HG03521 (cell line): Measurements from ENCODE around the gene KDR.

Experiments
- ATAC-seq: cut with Tn5 transposase; IDR thresholded peaks from one replicate; pipeline ENCODE4 v1.9.1; 2021; ENCODE audit warnings: mild to moderate bottlenecking, moderate library complexity; ENCODE audit not compliant: unreplicated experiment

The KDR gene

DNA sequence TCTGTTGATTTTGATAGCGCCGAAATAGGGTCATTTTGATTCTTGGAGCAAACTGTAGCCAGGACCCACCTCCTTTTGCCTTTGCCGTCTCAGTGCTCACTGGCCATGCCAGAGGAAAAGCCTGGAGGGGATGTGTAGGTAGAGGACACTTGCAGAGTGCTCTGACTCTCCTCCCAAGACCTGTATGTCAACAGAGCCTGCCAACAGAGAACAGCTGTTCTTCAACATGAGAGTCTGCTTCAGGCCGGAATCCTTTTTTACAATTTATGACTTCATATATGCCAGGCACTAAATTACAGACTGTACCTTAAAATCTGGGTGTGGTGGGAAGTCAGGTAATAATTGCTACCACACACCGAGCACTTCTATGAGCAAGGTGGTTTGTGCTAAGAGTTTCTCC lies 94.2 kb downstream of the KDR start:
- ATAC-seq: no peak

DNA sequence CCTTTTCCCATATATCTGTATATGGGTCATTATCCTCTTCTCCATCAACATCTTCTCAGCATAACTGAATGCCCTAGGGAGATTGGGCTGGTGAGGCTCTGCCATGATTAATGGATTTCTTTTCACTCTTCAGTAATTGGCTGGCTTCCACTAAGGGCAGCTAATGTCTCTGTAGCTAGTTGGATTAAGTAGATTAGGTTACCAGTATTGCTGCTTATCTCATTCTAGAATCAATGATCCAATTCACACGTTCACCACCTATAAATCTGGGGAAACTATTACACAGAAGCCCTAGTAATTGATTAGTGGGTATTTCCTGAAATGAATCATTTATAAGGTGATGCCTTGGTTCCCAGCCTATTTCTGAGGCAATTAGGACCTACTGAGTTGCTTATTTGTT lies 94.8 kb downstream of the KDR start:
- no peak for ATAC-seq

DNA sequence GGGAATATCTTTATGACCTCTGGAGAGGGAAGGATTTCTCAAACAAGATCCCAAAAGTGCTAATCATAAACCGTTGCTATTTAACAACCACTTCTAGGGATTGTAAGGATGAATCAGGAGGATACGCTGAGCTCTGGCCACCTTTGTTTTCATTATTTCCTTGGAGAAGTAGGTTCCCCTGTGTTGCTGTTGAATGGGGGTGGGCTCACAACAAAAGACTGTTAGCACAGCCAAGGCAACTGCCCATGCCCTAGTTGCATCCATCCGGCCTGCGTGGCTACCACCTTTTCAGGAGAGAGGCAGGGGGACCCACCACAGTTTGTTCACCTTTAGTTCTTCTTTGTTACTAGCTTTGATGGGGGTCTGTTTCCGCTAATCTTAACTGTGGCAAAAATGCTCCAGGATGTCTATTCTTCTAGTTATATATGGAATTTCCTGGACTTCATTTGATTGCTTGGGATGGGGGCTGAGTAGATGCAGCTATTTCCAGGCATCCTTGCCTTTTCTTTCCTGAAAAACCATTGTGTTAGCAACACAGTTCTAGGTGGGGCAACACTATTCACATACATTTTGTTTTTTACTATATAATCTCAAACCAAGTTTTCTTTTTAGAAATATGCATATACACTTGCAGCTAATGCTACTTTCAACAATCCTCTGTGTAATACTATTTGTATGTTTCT lies 95.4 kb downstream of the KDR start:
- ATAC-seq: no peak

DNA sequence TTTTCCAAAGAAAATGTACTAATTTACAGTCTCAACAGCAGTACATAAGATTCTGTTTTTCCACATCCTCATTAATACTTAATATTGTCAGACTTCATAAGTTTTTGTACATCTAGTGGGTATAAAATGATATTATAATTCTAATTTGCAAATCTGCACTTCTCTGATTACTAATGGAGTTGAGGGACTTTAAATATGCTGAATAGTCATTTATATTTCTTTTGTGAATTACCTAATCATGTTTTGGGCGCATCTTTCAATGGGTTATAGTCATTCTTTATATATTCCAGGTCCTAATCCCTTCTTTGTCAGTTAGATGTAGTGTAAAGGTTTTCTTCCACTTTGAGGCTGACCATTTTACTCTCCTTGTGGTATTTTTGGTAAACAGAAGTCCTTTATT lies 96.1 kb downstream of the KDR start:
- no peak for ATAC-seq
